Measurements from ENCODE around the gene SCARB1.

Gene SCARB1

GRCh38 chr12:124796303-124796960, 67.2 kb downstream of the SCARB1 start:
- DNase-seq (ENCODE audit: low spot score): no peak

- DNase-seq (ENCODE audit: low spot score): no peak
These were observed 68.3 kb downstream of the SCARB1 start for GRCh38 chr12:124795081-124795948.

- no peak for DNase-seq (ENCODE audit: low spot score)
These were observed 70.7 kb downstream of the SCARB1 start for GRCh38 chr12:124792961-124793441.

GRCh38 chr12:124792156-124792555, 71.5 kb downstream of the SCARB1 start:
- no peak for DNase-seq (ENCODE audit: low spot score)

- no peak for DNase-seq (ENCODE audit: low spot score)
These were observed 72.8 kb downstream of the SCARB1 start for GRCh38 chr12:124790650-124791400.

GRCh38 chr12:124788936-124789555, 74.6 kb downstream of the SCARB1 start:
- no peak for DNase-seq (ENCODE audit: low spot score)

- peak; percentile 80 for DNase-seq (ENCODE audit: low spot score)
These were observed 77.4 kb downstream of the SCARB1 start for GRCh38 chr12:124786061-124786964.

- no peak for DNase-seq (ENCODE audit: low spot score)
These were observed 78.6 kb downstream of the SCARB1 start for GRCh38 chr12:124784871-124785572.

- DNase-seq (ENCODE audit: low spot score): no peak
These were observed 80.6 kb downstream of the SCARB1 start for GRCh38 chr12:124783087-124783486.

GRCh38 chr12:124782132-124782531, 81.5 kb downstream of the SCARB1 start:
- no peak for DNase-seq (ENCODE audit: low spot score)

GRCh38 chr12:124780752-124781685, 82.6 kb downstream of the SCARB1 start:
- DNase-seq (ENCODE audit: low spot score): no peak

GRCh38 chr12:124780336-124780735, 83.3 kb downstream of the SCARB1 start:
- no peak for DNase-seq (ENCODE audit: low spot score)

GRCh38 chr12:124779161-124780141, 84.2 kb downstream of the SCARB1 start:
- DNase-seq (ENCODE audit: low spot score): no peak

GRCh38 chr12:124778411-124778810, 85.3 kb downstream of the SCARB1 start:
- DNase-seq (ENCODE audit: low spot score): no peak

GRCh38 chr12:124777399-124778372, 86.0 kb downstream of the SCARB1 start:
- DNase-seq (ENCODE audit: low spot score): no peak

GRCh38 chr12:124776125-124776513, 87.5 kb downstream of the SCARB1 start:
- DNase-seq (ENCODE audit: low spot score): no peak

All from kidney tubule cell (primary cell).